ENCODE measurements around the gene DMWD.

DMWD gene

DNA sequence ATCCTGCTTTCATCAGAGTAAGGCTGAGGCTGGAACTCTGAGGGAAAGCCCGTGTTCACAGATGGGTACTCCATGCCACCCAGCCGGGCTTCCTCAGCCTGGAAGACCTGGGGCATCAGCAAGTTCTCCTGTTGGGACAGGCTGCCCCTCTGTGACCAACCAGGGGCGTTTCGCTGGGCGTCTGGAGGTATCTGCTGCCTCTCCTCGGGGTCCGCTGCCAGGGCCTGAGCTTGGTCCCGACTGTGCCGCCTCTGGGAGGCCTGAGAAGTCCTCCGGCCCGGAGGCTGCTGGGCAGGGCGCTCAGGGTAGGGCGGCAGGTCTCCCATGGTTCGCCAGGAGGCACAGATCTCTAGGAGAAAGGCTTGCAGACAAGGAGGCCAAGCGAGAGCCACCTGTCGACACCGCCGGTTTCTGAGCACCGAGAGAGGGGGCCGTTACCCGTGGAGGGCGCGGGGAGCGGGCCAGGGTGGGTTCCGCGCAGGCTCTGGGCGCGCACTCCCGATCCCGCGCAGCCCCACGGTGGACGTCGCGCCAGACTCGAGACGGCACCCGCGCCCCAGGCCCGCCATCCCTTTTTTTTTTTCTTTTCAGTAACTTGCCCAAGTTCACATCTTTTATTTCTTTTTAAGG lies 22.3 kb upstream of the DMWD start, which contains the start of gene RSPH6A:
Gene RSPH6A (minus strand): TSS at position 458 of the 630 bp plus-strand sequence. CDS start 132 bp downstream, at position 326.
- no peak for ATAC-seq (ENCODE audit: insufficient read depth, low read depth)
- Histone ChIP-seq H3K4me2 (ENCODE audit: insufficient read depth, low read length) (no peak within 1 kb of the TSS), H3K27ac (ENCODE audit: low read length) (no peak within 1 kb of the TSS), H3K9me3 (ENCODE audit: insufficient read depth, low read length, severe bottlenecking) (no peaks in the 10 kb centered on the region), H3K27me3 (ENCODE audit: insufficient read depth, low read length, poor library complexity) (no peaks in the 10 kb centered on the region), H3K9ac (ENCODE audit: low read depth, low read length) (no peak within 1 kb of the TSS), H3K4me3 (ENCODE audit: low read depth in 1 of 2, low read length in 2 of 2) (no peak within 1 kb of the TSS), H3K79me2 (ENCODE audit: insufficient read depth, low read length) (no peaks in the 10 kb centered on the region), H3K4me1 (ENCODE audit: insufficient read depth, low read length) (peaks cover 16% of the 10 kb centered on the region), H3K36me3 (ENCODE audit: insufficient read depth, low read length) (peaks cover 38% of the 10 kb centered on the region), H4K20me1 (ENCODE audit: insufficient read depth, low read length) (peaks cover 12% of the 10 kb centered on the region), H2AFZ (ENCODE audit: low read depth, low read length) (no peak within 1 kb of the TSS)
- TF ChIP-seq EZH2 (IDR thresholded peaks at IDR 0.05; ENCODE audit: borderline replicate concordance, low read depth, low read length, severe bottlenecking), result no peak
- TF ChIP-seq, protein P1, sequence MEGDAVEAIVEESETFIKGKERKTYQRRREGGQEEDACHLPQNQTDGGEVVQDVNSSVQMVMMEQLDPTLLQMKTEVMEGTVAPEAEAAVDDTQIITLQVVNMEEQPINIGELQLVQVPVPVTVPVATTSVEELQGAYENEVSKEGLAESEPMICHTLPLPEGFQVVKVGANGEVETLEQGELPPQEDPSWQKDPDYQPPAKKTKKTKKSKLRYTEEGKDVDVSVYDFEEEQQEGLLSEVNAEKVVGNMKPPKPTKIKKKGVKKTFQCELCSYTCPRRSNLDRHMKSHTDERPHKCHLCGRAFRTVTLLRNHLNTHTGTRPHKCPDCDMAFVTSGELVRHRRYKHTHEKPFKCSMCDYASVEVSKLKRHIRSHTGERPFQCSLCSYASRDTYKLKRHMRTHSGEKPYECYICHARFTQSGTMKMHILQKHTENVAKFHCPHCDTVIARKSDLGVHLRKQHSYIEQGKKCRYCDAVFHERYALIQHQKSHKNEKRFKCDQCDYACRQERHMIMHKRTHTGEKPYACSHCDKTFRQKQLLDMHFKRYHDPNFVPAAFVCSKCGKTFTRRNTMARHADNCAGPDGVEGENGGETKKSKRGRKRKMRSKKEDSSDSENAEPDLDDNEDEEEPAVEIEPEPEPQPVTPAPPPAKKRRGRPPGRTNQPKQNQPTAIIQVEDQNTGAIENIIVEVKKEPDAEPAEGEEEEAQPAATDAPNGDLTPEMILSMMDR (IDR thresholded peaks at IDR 0.05; ENCODE audit: borderline replicate concordance, extremely low read depth, low read length, poor library complexity, severe bottlenecking), result no peak
- DNase-seq, result no peak

DNA sequence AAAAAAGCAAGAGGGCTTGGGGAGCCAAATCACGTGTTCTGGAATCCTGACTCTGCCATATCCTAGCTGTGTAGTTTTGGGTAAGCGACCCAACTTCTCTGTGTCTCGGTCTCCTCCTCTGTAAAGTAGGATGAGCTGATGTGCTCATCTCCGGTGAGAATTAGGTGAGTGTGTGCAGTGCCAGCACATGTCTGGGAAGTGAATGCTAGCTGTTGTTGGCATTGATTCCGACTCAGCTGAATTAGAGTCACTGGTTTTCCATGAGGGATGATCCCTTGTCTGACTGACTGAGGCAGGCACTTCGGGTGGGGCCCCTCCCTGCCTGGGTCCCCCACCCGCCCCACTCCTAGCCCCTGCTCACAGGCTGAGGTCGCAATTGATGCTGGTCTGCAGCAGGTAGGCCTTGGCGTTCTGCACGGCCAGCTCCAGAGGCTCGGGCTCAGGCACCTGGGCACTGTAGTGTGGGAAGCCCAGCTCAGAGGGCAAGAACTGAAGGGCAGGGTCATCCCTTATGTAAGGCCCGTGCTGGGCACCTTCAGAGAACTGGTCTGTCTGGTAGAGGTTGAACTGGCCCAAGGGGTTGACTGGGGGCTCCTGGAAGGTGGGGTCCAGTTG lies 21.6 kb upstream of the DMWD start:
- no peaks in the 10 kb centered on the region for H3K9me3 ChIP-seq (ENCODE audit: insufficient read depth, low read length, severe bottlenecking)
- peaks cover 9% of the 10 kb centered on the region; the same call in 1 of the 2 replicates for H4K20me1 ChIP-seq (ENCODE audit: insufficient read depth, low read length)
- H3K27me3 ChIP-seq (ENCODE audit: insufficient read depth, low read length, poor library complexity), result no peaks in the 10 kb centered on the region
- no peak overlapping the region for H3K4me3 ChIP-seq (ENCODE audit: low read depth in 1 of 2, low read length in 2 of 2)
- H3K27ac ChIP-seq (ENCODE audit: low read length), result no peak overlapping the region
- peaks cover 31% of the 10 kb centered on the region for H3K36me3 ChIP-seq (ENCODE audit: insufficient read depth, low read length)
- H3K4me2 ChIP-seq (ENCODE audit: insufficient read depth, low read length), result no peak overlapping the region
- no peaks in the 10 kb centered on the region for H3K79me2 ChIP-seq (ENCODE audit: insufficient read depth, low read length)
- ATAC-seq (ENCODE audit: insufficient read depth, low read depth) (no peak), DNase-seq (no peak)
- peaks cover 23% of the 10 kb centered on the region for H3K4me1 ChIP-seq (ENCODE audit: insufficient read depth, low read length)
- no peak overlapping the region for H3K9ac ChIP-seq (ENCODE audit: low read depth, low read length)
- no peak overlapping the region for H2AFZ ChIP-seq (ENCODE audit: low read depth, low read length)
- TF ChIP-seq, protein P1 (IDR thresholded peaks at IDR 0.05; ENCODE audit: borderline replicate concordance, extremely low read depth, low read length, poor library complexity, severe bottlenecking), result no peak
- TF ChIP-seq EZH2 (IDR thresholded peaks at IDR 0.05; ENCODE audit: borderline replicate concordance, low read depth, low read length, severe bottlenecking), result no peak

DNA sequence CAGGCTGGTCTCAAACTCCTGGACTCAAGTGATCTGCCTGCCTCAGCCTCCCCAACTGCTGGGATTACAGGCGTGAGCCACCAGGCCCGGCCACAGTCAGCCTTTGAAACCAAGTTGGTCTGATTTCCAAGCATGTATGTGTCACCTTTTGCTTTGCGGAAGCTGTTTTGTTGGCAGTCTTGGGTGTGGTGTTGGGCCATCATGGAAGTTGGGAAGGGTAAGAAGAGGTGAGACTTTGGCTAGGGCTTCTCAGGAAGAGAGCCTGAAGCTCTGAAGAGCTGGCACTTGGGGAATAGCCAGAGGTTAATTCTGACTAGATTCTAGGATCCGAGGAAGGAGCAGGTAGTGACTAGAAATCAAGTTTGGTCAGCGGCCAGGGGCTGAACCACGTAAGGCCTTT lies 19.7 kb upstream of the DMWD start:
- no peak overlapping the region for H3K4me2 ChIP-seq (ENCODE audit: insufficient read depth, low read length)
- no peak overlapping the region for H3K9ac ChIP-seq (ENCODE audit: low read depth, low read length)
- H3K9me3 ChIP-seq (ENCODE audit: insufficient read depth, low read length, severe bottlenecking), result no peaks in the 10 kb centered on the region
- TF ChIP-seq EZH2 (IDR thresholded peaks at IDR 0.05; ENCODE audit: borderline replicate concordance, low read depth, low read length, severe bottlenecking), result no peak
- TF ChIP-seq, protein P1 (IDR thresholded peaks at IDR 0.05; ENCODE audit: borderline replicate concordance, extremely low read depth, low read length, poor library complexity, severe bottlenecking), result no peak
- H3K79me2 ChIP-seq (ENCODE audit: insufficient read depth, low read length), result no peaks in the 10 kb centered on the region
- H3K27ac ChIP-seq (ENCODE audit: low read length), result no peak overlapping the region
- peaks cover 2% of the 10 kb centered on the region; the same call in 1 of the 2 replicates for H4K20me1 ChIP-seq (ENCODE audit: insufficient read depth, low read length)
- no peak overlapping the region for H2AFZ ChIP-seq (ENCODE audit: low read depth, low read length)
- DNase-seq (no peak), ATAC-seq (ENCODE audit: insufficient read depth, low read depth) (no peak)
- no peak overlapping the region for H3K4me3 ChIP-seq (ENCODE audit: low read depth in 1 of 2, low read length in 2 of 2)
- peaks cover 18% of the 10 kb centered on the region for H3K4me1 ChIP-seq (ENCODE audit: insufficient read depth, low read length)
- H3K36me3 ChIP-seq (ENCODE audit: insufficient read depth, low read length), result peaks cover 17% of the 10 kb centered on the region
- no peaks in the 10 kb centered on the region for H3K27me3 ChIP-seq (ENCODE audit: insufficient read depth, low read length, poor library complexity)
